Stomach smooth muscle (tissue), 2 donors: ENCODE results near the gene CDCA4.
A peak's percentile ranks its signal among the peaks of the same experiment; 100 is the strongest.

Experiments used
- H3K27ac ChIP-seq: one replicate; pipeline ENCODE4 v1.7.0; 2013; ENCODE audit warnings: mild to moderate bottlenecking, low read length, inconsistent platforms
- H3K27me3 ChIP-seq, 2 donors: one replicate each; pipeline ENCODE4 v1.7.0; 2013; ENCODE audit warnings: low read length in 2 of 2; ENCODE audit not compliant: insufficient read depth in 2 of 2, control insufficient read depth in 1 of 2
- H3K36me3 ChIP-seq, 2 donors: one replicate each; pipeline ENCODE4 v1.7.0; 2013; ENCODE audit warnings: low read length in 2 of 2; ENCODE audit not compliant: control insufficient read depth in 2 of 2, insufficient read depth in 2 of 2
- H3K4me1 ChIP-seq: one replicate; pipeline ENCODE4 v1.7.0; 2013; ENCODE audit warnings: low read length; ENCODE audit not compliant: control insufficient read depth, insufficient read depth
- H3K4me3 ChIP-seq, 2 donors: one replicate each; pipeline ENCODE4 v1.7.0; 2013; ENCODE audit warnings: low read length in 2 of 2
- H3K9ac ChIP-seq, 2 donors: one replicate each; pipeline ENCODE4 v1.7.0; 2013; ENCODE audit warnings: low read length in 2 of 2, mild to moderate bottlenecking in 1 of 2
- H3K9me3 ChIP-seq, 2 donors: one replicate each; pipeline ENCODE4 v1.7.0; 2013; ENCODE audit warnings: low read length in 2 of 2; ENCODE audit not compliant: control insufficient read depth in 2 of 2
- donor health status: healthy.
- donor health status: Pancreatic carcinoma.

Gene CDCA4

GRCh38 chr14:104984056-104984894, 36.6 kb downstream of the CDCA4 start:
- Histone ChIP-seq H3K27ac (no peak overlapping the region), H3K27me3 (no peaks in the 10 kb centered on the region), H3K9me3 (no peaks in the 10 kb centered on the region), H3K9ac (no peak overlapping the region), H3K4me1 (peaks cover 30% of the 10 kb centered on the region), H3K36me3 (no peaks in the 10 kb centered on the region), H3K4me3 (no peak overlapping the region)

DNA sequence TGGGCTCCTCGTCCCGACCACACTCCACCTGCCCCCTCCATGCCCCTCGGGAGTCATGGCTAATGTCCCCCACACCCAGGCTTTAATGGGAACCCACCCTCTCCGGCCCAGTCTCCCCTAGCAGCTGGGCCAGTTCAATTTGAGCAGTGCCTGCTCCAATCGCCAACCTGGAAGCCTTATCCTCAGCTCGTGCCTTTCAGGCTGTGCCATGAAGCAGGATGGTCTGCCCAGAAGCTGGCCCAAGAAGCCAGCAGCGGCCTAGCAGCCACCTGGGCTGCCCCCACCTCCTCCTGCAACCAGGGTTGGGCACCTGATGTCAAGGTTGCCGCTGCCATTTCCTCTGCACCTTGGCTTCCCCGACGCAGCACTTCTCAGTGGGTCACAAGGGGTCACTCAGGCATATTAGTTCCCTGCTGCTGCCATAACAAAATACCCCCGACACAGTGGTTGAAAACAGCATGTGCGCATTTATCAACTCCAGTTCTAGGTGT, 37.6 kb downstream of the CDCA4 start:
- Histone ChIP-seq H3K4me1 (peaks cover 37% of the 10 kb centered on the region), H3K4me3 (no peak overlapping the region), H3K36me3 (no peaks in the 10 kb centered on the region), H3K9me3 (no peaks in the 10 kb centered on the region), H3K27ac (no peak overlapping the region), H3K9ac (no peak overlapping the region), H3K27me3 (no peaks in the 10 kb centered on the region)

GRCh38 chr14:104982548-104983230, 38.2 kb downstream of the CDCA4 start:
- Histone ChIP-seq H3K27ac (no peak overlapping the region), H3K4me1 (peaks cover 38% of the 10 kb centered on the region), H3K4me3 (no peak overlapping the region), H3K27me3 (no peaks in the 10 kb centered on the region), H3K36me3 (no peaks in the 10 kb centered on the region), H3K9ac (no peak overlapping the region), H3K9me3 (no peaks in the 10 kb centered on the region)

GRCh38 chr14:104981699-104982541, 39.0 kb downstream of the CDCA4 start:
- Histone ChIP-seq H3K9ac (no peak overlapping the region), H3K27me3 (no peaks in the 10 kb centered on the region), H3K27ac (no peak overlapping the region), H3K9me3 (no peaks in the 10 kb centered on the region), H3K4me1 (peaks cover 45% of the 10 kb centered on the region), H3K36me3 (no peaks in the 10 kb centered on the region), H3K4me3 (no peak overlapping the region)

- H3K27ac ChIP-seq = peak overlapping the region; percentile 74
Measured at GRCh38 chr14:104980611-104981531, 40.0 kb downstream of the CDCA4 start.

GRCh38 chr14:104979758-104980610, 40.9 kb downstream of the CDCA4 start:
- Histone ChIP-seq H3K9me3 (no peaks in the 10 kb centered on the region), H3K36me3 (no peaks in the 10 kb centered on the region), H3K27ac (peak overlapping the region; percentile 74), H3K9ac (peak overlapping the region in 1 of 2 donors; percentile 61), H3K4me3 (no peak overlapping the region), H3K27me3 (no peaks in the 10 kb centered on the region), H3K4me1 (peaks cover 50% of the 10 kb centered on the region)

More at GRCh38 chr14:104980611-104981531, 40.0 kb downstream of the CDCA4 start:
- no peak overlapping the region for H3K4me3 ChIP-seq
- H3K36me3 ChIP-seq = no peaks in the 10 kb centered on the region
- H3K27me3 ChIP-seq = no peaks in the 10 kb centered on the region
- H3K9ac ChIP-seq = peak overlapping the region in 1 of 2 donors; percentile 61
- H3K9me3 ChIP-seq = no peaks in the 10 kb centered on the region
- peaks cover 45% of the 10 kb centered on the region for H3K4me1 ChIP-seq

DNA sequence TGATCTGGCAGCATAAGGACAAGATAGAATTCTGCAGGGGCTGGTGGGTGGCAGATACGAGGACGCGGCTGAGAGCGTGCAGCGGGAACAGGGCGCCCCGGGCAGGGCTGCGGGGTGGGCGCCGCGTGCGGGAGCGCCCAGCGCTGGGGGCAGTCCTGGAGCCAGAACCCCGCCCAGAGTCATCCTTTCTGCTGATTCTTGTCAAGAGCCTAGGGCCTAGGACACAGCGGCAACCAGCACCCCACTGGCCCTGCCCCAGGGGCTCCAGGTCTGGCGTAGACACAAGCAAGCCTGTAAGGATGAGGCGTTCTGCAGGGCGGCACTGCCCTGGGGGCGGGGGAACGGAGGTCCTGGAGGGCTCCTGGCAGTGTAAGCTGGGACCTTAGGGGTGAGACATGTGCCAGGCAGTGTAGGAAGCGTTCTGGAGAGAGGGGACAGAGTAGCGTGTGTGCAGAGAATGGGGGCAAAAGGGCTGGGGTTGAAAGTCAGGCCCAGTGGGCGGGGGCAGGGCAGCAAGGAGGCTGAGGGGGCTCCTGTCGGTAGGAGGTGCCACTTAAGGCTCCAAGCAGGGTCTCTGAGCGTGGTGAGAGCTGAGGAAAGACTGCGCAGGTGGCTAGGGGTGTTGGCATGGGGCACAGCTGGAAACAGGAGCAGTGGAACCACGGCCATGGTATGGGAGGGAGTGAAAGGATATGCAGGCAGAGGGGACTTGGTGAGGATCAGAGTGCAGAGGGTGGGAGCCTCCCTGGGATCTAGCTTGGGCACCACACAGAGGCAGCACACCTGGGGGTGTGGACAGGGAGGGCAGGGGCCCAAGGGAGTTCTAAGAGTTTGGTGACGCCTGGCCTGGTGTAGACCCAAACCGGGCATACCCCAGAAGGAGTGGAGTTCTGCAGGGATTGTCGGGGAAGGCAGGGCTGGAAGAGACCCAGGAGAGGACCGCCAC, 41.9 kb downstream of the CDCA4 start:
- Histone ChIP-seq H3K9ac (peak overlapping the region in 1 of 2 donors; percentile 52), H3K4me3 (peak overlapping the region; percentile 36 to 49), H3K4me1 (peaks cover 59% of the 10 kb centered on the region), H3K9me3 (no peaks in the 10 kb centered on the region), H3K27me3 (no peaks in the 10 kb centered on the region), H3K27ac (peak overlapping the region; percentile 74), H3K36me3 (no peaks in the 10 kb centered on the region)

DNA sequence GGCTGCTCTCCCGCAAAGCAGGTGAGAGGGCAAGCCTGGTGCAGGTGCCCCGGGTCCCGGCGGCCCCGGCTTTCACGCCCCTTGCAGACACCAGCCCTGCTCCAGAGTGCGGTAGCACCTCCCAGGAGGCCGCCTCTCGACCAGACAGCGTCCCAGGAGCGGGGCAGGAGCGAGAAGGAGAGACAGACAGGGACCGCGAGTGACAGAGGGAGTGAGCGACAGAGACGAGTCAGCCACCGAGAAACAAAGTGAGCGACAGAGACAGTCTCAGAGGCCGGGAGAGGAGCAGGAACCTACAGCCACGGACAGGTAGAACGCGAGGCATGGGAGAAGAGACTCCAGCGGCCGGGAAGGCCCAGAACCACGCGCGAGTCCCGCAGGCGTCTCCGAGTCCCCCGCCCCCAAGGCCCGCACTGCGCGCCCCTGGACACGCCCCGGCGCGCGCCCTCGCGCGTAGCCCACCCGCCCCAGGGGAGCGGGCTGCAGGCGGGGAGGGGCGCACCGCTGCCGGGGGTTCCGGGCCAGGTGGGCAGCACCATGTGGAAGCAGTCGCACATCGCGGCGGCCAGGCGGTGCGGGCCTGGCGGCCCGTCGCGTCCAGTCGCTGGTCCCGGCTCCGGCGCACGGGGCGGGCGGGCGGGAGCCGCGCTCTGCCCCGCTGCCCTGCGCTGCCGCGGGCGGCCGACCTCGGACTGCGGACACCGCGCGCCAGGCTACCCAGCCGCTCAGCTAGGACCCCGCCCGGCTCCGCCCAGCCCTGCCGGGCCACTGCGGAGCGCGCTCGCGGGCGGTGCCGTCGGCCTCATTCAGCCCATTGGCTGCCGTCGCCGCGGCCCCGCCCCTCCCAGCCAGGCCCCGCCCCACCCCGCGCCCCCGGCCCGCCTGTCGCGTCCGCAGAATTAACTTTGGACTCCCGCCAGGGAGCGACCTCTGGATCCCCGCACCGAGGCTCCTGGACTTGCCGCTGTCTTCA, 42.9 kb downstream of the CDCA4 start, which contains the start of gene AHNAK2:
AHNAK2 (minus strand) TSS at position 694 of the 973 bp plus-strand sequence; CDS start at position 557, 137 bp downstream.
- H3K9ac ChIP-seq = peak within 1 kb of the TSS; percentile 60 to 70
- peaks cover 68% of the 10 kb centered on the region for H3K4me1 ChIP-seq
- peak within 1 kb of the TSS; percentile 74 for H3K27ac ChIP-seq
- H3K4me3 ChIP-seq = peak within 1 kb of the TSS; percentile 75 to 79
- H3K36me3 ChIP-seq = no peaks in the 10 kb centered on the region
- H3K9me3 ChIP-seq = no peaks in the 10 kb centered on the region
- H3K27me3 ChIP-seq = no peaks in the 10 kb centered on the region
